ENCODE data around the gene SMO. TPM values are rescaled to one million over a fixed set of nuclear protein-coding genes. Genes with fewer than 3 reads are reported as not detected.

Gene SMO
- total RNA-seq, 1 experiment from 2014 or later: 12.8 TPM

DNA sequence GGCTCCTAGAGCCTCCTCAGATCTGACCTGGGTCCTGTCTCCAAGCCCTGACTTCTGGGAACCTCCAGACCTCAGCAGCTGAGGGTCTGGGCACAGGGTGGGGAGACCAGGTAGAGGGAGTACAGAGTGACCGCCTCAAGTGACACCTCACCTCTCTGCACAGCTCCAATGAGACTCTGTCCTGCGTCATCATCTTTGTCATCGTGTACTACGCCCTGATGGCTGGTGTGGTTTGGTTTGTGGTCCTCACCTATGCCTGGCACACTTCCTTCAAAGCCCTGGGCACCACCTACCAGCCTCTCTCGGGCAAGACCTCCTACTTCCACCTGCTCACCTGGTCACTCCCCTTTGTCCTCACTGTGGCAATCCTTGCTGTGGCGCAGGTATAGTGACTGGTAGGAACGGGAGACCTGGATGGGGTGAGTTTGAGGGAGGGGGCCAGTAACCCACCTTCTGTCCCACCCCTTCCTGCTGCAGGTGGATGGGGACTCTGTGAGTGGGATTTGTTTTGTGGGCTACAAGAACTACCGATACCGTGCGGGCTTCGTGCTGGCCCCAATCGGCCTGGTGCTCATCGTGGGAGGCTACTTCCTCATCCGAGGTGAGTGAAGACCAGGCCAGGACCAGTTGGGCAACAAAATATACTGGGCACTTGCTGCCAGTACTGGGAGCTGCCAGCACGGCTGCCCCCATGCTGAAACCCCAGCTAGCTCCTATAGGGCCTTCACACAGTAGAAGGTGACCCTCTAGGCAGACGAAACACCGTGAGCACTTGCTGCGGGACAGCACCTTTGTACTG lies 17.8 kb downstream of the SMO start:
- TF ChIP-seq REST (IDR thresholded peaks at IDR 0.05; ENCODE audit: low read depth) (no peak), POLR2A (IDR thresholded peaks at IDR 0.05; ENCODE audit: borderline replicate concordance, extremely low read depth, insufficient read depth, insufficient read length) (no peak)
- TF ChIP-seq, protein P1, sequence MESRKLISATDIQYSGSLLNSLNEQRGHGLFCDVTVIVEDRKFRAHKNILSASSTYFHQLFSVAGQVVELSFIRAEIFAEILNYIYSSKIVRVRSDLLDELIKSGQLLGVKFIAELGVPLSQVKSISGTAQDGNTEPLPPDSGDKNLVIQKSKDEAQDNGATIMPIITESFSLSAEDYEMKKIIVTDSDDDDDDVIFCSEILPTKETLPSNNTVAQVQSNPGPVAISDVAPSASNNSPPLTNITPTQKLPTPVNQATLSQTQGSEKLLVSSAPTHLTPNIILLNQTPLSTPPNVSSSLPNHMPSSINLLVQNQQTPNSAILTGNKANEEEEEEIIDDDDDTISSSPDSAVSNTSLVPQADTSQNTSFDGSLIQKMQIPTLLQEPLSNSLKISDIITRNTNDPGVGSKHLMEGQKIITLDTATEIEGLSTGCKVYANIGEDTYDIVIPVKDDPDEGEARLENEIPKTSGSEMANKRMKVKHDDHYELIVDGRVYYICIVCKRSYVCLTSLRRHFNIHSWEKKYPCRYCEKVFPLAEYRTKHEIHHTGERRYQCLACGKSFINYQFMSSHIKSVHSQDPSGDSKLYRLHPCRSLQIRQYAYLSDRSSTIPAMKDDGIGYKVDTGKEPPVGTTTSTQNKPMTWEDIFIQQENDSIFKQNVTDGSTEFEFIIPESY (IDR thresholded peaks at IDR 0.05; ENCODE audit: extremely low read depth, insufficient replicate concordance, low read length): no peak
- no peak overlapping the region for H2AFZ ChIP-seq (ENCODE audit: low read depth, low read length, poor library complexity, severe bottlenecking)
- no peaks in the 10 kb centered on the region for H3K4me1 ChIP-seq (ENCODE audit: control insufficient read depth in 1 of 2, insufficient read depth in 2 of 2, low read length in 2 of 2)
- ChIA-PET CTCF (interaction anchor here (1.1 kb wide), 1 partner anchor 42 kb away, joined by 4 read pairs; no protein-coding TSS in a partner anchor), RAD21 (ENCODE audit: low non-redundant PET in 1 of 2, low total read pairs in 2 of 2, uncharacterized antibody in 2 of 2, unreplicated experiment in 2 of 2) (no interaction called here), POLR2A (no interaction called here)
- H3K27me3 ChIP-seq (ENCODE audit: insufficient read depth, low read length): no peaks in the 10 kb centered on the region
- BruUV-seq (replicated peaks): no TSS peak
- no peak overlapping the region for H3K4me2 ChIP-seq (ENCODE audit: low read length)
- H3K79me2 ChIP-seq (ENCODE audit: insufficient read depth, low read length): no peaks in the 10 kb centered on the region
- H3K27ac ChIP-seq (ENCODE audit: low read depth, low read length): no peak overlapping the region
- ATAC-seq (no peak), DNase-seq (ENCODE audit: low read depth, low spot score) (no peak)
- no peaks in the 10 kb centered on the region for H3K36me3 ChIP-seq (ENCODE audit: control insufficient read depth in 1 of 2, insufficient read depth in 2 of 2, low read length in 2 of 2)
- no peaks in the 10 kb centered on the region for H3K9me3 ChIP-seq (ENCODE audit: control insufficient read depth in 1 of 2, insufficient read depth in 1 of 2, low read depth in 1 of 2, low read length in 2 of 2)
- no peaks in the 10 kb centered on the region for H3K9me2 ChIP-seq (ENCODE audit: insufficient read depth)
- no peak overlapping the region for H3K4me3 ChIP-seq (replicated peaks in 1 of 2; ENCODE audit: low read depth in 1 of 2, low read length in 2 of 2)
- no peaks in the 10 kb centered on the region for H4K20me1 ChIP-seq (ENCODE audit: insufficient read depth)
- no peak overlapping the region for H3K9ac ChIP-seq (ENCODE audit: low read length)
- intact Hi-C loops (cut with micrococcal nuclease): no loop called here
